CD4-positive, CD25-positive, alpha-beta regulatory T cell (primary cell): ENCODE measurements around the gene TSPEAR. TPM values are rescaled to one million over a fixed set of nuclear protein-coding genes. Genes with fewer than 3 reads are reported as not detected.
A peak's percentile ranks its signal among the peaks of the same experiment; 100 is the strongest.
"Not testable (repeated sequence)": the region's sequence is repeated elsewhere in the genome, so short reads cannot be mapped to it uniquely, and the experiment has no call there.

Experiments used
- ATAC-seq, 2 donors: fragments of 150-1000 bp; cut with Tn5 transposase; one replicate each; pipeline ENCODE4 v1.10.0; 2021; ENCODE audit warnings: low read depth in 2 of 2, moderate number of reproducible peaks in 2 of 2, moderate library complexity in 1 of 2
- DNase-seq, 3 donors: peaks; one replicate each; pipeline versions ENCODE4 v3.0.0 to v3.0.0-alpha.2; 2012 to 2022; ENCODE audit warnings: mixed read lengths in 1 of 3
- H3K27ac ChIP-seq: one replicate; pipeline ENCODE4 v1.7.0; 2013; ENCODE audit warnings: mild to moderate bottlenecking, low read length; ENCODE audit not compliant: insufficient read depth, poor library complexity, severe bottlenecking
- H3K27me3 ChIP-seq: one replicate; pipeline ENCODE4 v1.7.0; 2013; ENCODE audit warnings: low read length; ENCODE audit not compliant: control insufficient read depth, insufficient read depth
- H3K36me3 ChIP-seq: one replicate; pipeline ENCODE4 v1.7.0; 2013; ENCODE audit warnings: mild to moderate bottlenecking, low read length, moderate library complexity; ENCODE audit not compliant: control insufficient read depth, insufficient read depth
- H3K4me1 ChIP-seq: 2 replicates; pipeline ENCODE4 v1.7.0; 2013; ENCODE audit warnings: mild to moderate bottlenecking, low read length; ENCODE audit not compliant: insufficient read depth, control insufficient read depth, poor library complexity, severe bottlenecking
- H3K4me3 ChIP-seq: one replicate; pipeline ENCODE4 v1.7.0; 2013; ENCODE audit warnings: low read depth, mild to moderate bottlenecking, low read length, moderate library complexity
- H3K9me3 ChIP-seq, 2 experiments: 1 replicate in 1 of 2; 2 replicates in 1 of 2; pipeline ENCODE4 v1.7.0; 2013; ENCODE audit warnings: low read length in 2 of 2, mild to moderate bottlenecking in 1 of 2, moderate library complexity in 1 of 2; ENCODE audit not compliant: control insufficient read depth in 2 of 2
- H3K27ac Mint-ChIP-seq, 3 donors: one replicate each; pipeline ENCODE4 v1.8.0; 2020 to 2022; ENCODE audit warnings: mild to moderate bottlenecking in 3 of 3, mixed read lengths in 3 of 3, moderate library complexity in 2 of 3
- H3K27me3 Mint-ChIP-seq: one replicate; pipeline ENCODE4 v1.8.0; 2022; ENCODE audit warnings: mild to moderate bottlenecking, mixed read lengths
- H3K36me3 Mint-ChIP-seq: one replicate; pipeline ENCODE4 v1.8.0; 2020; ENCODE audit warnings: mixed read lengths
- H3K4me1 Mint-ChIP-seq, 4 donors: one replicate each; pipeline ENCODE4 v1.8.0; 2020 to 2022; ENCODE audit warnings: mixed read lengths in 4 of 4, mild to moderate bottlenecking in 1 of 4
- H3K4me3 Mint-ChIP-seq, 4 donors: one replicate each; pipeline ENCODE4 v1.8.0; 2020 to 2022; ENCODE audit warnings: mild to moderate bottlenecking in 4 of 4, mixed read lengths in 4 of 4, moderate library complexity in 3 of 4
- H3K9me3 Mint-ChIP-seq, 7 donors: one replicate each; pipeline ENCODE4 v1.8.0; 2020 to 2022; ENCODE audit warnings: mixed read lengths in 7 of 7, mild to moderate bottlenecking in 3 of 7, moderate library complexity in 2 of 7
- polyA plus RNA-seq, 4 donors: library from polyadenylated mRNA; unstranded; fragments of 300-500 nt; fragmentation: Illumina TruSeq; gene quantifications; one replicate each; pipeline ENCODE4 v1.2.3, GENCODE V29; 2021
- total RNA-seq: library from RNA; stranded (reverse); gene quantifications from one replicate; pipeline ENCODE4 v1.2.3, GENCODE V29; 2022

The TSPEAR gene
- total and polyA plus RNA-seq, 5 donors from 2014 or later: 0.05 TPM; not detected in 4

DNA sequence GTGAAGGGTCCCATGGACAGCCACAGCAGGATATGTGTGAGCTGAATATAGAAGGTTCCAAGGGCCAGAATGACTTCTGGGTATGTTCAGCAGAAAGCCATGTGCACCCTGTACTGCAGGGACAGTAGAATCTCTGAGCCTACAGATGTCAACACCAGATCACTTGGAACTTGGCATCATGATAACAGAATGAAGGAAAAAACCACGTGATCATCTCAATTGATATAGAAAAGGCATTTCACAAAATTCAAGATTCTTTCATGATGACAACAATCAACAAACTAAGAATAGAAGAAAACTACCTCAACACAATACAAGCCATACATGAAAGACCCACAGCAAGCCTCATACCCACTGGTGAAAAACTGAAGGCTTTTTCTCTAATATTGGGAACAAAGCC lies 43.8 kb downstream of the TSPEAR start:
- H3K36me3 Mint-ChIP-seq: no peaks in the 10 kb centered on the region
- no peak overlapping the region for H3K4me3 Mint-ChIP-seq
- H3K27me3 ChIP-seq: peaks cover 9% of the 10 kb centered on the region
- DNase-seq: no peak
- no peaks in the 10 kb centered on the region for H3K4me1 ChIP-seq
- no peaks in the 10 kb centered on the region for H3K4me1 Mint-ChIP-seq
- no peak overlapping the region for H3K27ac ChIP-seq
- H3K36me3 ChIP-seq: no peaks in the 10 kb centered on the region
- peaks cover 10 to 18% of the 10 kb centered on the region in 2 experiments for H3K9me3 ChIP-seq
- peaks cover 21% of the 10 kb centered on the region for H3K27me3 Mint-ChIP-seq
- no peak overlapping the region for H3K27ac Mint-ChIP-seq
- peaks cover 0 to 25% (median 7%) of the 10 kb centered on the region in 7 donors for H3K9me3 Mint-ChIP-seq
- no peak overlapping the region for H3K4me3 ChIP-seq
- no peak for ATAC-seq

DNA sequence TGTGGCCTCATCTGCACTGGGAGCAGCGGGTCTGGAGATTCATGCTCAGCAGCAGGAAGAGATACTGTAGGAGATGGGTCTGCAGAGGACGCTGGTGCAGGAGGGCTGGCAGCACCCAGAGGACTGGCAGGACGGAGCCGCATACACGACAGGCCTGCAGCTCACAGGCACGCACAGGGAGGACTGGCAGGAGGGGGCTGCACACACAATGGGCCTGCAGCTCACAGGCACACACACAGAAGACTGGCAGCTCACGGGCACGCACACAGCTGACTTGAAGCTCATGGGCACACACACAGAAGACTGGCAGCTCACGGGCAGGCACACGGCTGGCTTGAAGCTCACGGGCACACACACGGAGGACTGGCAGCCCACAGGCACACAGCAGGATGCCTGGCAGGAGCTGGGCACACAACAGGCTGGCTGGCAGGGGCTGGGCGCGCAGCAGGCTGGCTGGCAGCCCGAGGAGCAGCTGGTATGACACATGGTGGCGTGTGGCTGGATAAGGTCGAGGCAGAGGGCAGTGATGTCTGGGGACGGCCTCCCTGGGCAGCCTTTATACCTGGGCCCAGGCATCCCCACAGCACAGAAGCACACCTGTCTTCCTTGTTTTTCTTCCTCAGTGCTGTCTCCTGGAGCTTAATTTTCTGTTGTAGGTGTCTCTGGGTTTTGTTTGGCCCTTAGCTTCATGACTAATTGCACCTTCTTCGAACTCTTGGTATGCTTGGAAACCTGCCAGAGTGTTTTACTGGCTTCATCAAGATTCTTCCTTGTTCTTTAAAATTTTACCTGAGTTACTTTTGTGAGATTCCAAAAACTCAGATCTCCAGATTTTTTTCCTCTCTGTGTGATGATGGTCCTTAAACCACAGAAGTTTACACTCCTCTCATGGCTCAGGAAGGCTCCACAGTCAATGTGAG lies 44.7 kb downstream of the TSPEAR start, which contains the start of gene KRTAP12-2:
KRTAP12-2 (minus strand) TSS at position 527 of the 920 bp plus-strand sequence; CDS start at position 486, 41 bp downstream.
- Mint-ChIP-seq H3K4me3 (no peak within 1 kb of the TSS), H3K27me3 (peaks cover 20% of the 10 kb centered on the region), H3K9me3 (peaks cover 0 to 22% (median 7%) of the 10 kb centered on the region in 7 donors), H3K4me1 (no peaks in the 10 kb centered on the region), H3K36me3 (no peaks in the 10 kb centered on the region), H3K27ac (no peak within 1 kb of the TSS)
- Histone ChIP-seq H3K27me3 (peaks cover 9% of the 10 kb centered on the region), H3K36me3 (no peaks in the 10 kb centered on the region), H3K4me1 (no peaks in the 10 kb centered on the region), H3K27ac (no peak within 1 kb of the TSS), H3K4me3 (no peak within 1 kb of the TSS), H3K9me3 (peaks cover 3 to 9% of the 10 kb centered on the region in 2 experiments)
- DNase-seq: no peak
- no peak for ATAC-seq

DNA sequence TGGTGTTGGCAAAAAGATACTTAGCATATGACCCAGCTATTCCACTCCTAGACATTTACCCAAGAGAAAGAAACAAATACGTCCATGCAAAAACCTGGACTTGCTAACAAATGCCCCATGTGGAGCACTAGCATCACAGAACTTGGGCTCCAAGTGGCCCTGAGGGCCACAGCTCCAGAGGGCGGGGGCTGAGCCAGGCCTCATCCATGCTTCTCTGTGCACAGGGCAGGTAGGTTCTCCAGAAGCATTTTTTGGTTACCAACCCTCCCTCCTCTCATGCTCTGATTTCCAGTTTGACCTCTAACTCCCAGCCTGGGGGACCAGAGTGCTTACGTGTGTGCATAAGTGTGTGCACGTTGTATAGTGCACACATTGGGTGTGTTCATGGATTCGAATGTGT lies 46.7 kb downstream of the TSPEAR start:
- Histone ChIP-seq H3K27ac (no peak overlapping the region), H3K4me1 (no peaks in the 10 kb centered on the region), H3K27me3 (peaks cover 11% of the 10 kb centered on the region), H3K4me3 (no peak overlapping the region), H3K9me3 (no peaks in the 10 kb centered on the region), H3K36me3 (no peaks in the 10 kb centered on the region)
- DNase-seq (no peak), ATAC-seq (no peak)
- H3K4me3 Mint-ChIP-seq: no peak overlapping the region
- no peak overlapping the region for H3K27ac Mint-ChIP-seq
- peaks cover 35% of the 10 kb centered on the region for H3K27me3 Mint-ChIP-seq
- peaks cover 0 to 19% (median 5%) of the 10 kb centered on the region in 7 donors for H3K9me3 Mint-ChIP-seq
- H3K4me1 Mint-ChIP-seq: peaks cover 0 to 3% (median 0%) of the 10 kb centered on the region in 4 donors
- no peaks in the 10 kb centered on the region for H3K36me3 Mint-ChIP-seq

DNA sequence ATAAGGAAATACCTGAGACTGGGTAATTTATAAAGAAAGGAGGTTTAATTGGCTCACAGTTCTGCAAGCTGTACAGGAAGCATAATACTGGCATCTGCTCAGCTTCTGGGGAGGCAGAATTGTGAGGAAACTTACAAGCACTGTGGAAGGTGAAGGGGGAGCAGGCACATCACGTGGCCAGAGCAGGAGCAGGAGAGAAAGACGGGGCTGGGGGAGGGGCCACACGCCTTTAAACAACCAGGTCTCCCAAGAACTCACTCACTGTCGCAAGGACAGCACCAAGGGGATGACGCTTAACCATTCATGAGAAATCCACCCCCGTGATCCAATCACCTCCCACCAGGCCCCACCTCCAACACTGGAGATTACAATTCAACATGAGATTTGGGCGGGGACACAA lies 49.8 kb downstream of the TSPEAR start:
- Mint-ChIP-seq H3K9me3 (peaks cover 0 to 29% (median 8%) of the 10 kb centered on the region in 7 donors), H3K27ac (peak overlapping the region in 1 of 3 donors; percentile 67), H3K4me1 (peaks cover 11 to 30% (median 24%) of the 10 kb centered on the region in 4 donors), H3K27me3 (peaks cover 38% of the 10 kb centered on the region)
- not testable (repeated sequence) for H3K36me3 Mint-ChIP-seq, H3K27ac ChIP-seq, H3K27me3 ChIP-seq, H3K4me3 ChIP-seq, H3K4me3 Mint-ChIP-seq, DNase-seq, H3K36me3 ChIP-seq, H3K9me3 ChIP-seq, ATAC-seq
- peaks cover 24% of the 10 kb centered on the region for H3K4me1 ChIP-seq

DNA sequence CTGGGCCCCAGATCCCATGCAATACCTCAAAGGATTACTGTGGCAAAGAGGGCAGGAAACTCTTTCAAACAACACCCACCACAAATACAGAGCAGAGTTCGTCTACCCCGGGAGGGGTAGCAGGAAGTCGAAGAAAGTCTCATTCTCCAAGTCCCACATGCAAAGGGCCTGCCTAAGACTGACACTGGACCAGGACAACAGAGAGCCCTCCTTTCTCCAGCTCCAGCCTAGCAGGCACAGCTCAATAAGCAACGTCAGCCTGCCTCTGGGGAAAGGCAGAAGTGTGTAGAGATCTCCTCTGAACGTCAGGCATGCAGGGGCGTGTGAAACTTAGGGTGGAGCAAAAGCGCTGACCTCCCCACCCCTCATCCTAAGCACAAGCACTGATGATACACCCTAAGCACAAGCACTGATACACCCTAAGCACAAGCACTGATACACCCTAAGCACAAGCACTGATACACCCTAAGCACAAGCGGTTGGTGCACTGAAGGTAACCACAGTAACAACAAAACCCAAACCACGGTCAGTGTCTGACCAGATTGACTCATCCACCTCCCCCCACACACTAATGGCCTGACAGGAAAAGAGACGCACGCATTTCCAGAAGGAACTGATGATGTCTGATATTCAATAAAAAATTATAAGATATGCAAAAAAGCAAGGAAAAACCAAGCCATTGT lies 52.3 kb downstream of the TSPEAR start:
- DNase-seq (peak in 2 of 3 donors; percentile 13 to 56), ATAC-seq (peak in 1 of 2 donors; percentile 32)
- peaks cover 3% of the 10 kb centered on the region for H3K27me3 ChIP-seq
- Mint-ChIP-seq H3K4me3 (peak overlapping the region; percentile 22 to 85 (median 52)), H3K27me3 (peaks cover 32% of the 10 kb centered on the region), H3K27ac (peak overlapping the region; percentile 69 to 95 (median 87)), H3K36me3 (peaks cover 8% of the 10 kb centered on the region), H3K9me3 (peaks cover 0 to 39% (median 7%) of the 10 kb centered on the region in 7 donors), H3K4me1 (peaks cover 11 to 41% (median 25%) of the 10 kb centered on the region in 4 donors)
- H3K27ac ChIP-seq: no peak overlapping the region
- no peaks in the 10 kb centered on the region for H3K36me3 ChIP-seq
- H3K4me3 ChIP-seq: peak overlapping the region; percentile 26
- peaks cover 5 to 19% of the 10 kb centered on the region in 2 experiments for H3K9me3 ChIP-seq
- peaks cover 24% of the 10 kb centered on the region for H3K4me1 ChIP-seq

DNA sequence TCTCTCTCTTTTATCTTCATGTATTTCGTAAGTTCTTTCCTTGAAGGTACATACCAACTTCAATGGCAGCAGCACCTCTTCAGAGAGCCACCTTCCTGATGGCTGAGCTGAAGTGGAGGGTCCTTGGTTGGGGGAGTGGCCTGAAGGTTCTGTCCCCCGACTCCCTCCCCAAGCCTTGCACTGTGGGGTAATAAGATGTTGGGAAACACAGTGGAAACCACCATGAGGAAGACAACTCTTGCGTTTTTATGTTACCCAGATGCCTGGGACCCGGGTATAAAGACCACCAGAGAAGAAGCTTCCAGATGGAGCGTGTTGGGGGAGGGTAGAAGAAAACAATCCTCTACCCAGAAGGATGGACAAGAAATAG lies 52.8 kb downstream of the TSPEAR start:
- H3K9me3 ChIP-seq: peaks cover 5 to 19% of the 10 kb centered on the region in 2 experiments
- ATAC-seq (no peak), DNase-seq (no peak)
- no peak overlapping the region for H3K27ac ChIP-seq
- H3K27me3 ChIP-seq: peaks cover 3% of the 10 kb centered on the region
- Mint-ChIP-seq H3K4me1 (peaks cover 11 to 46% (median 25%) of the 10 kb centered on the region in 4 donors), H3K27ac (peak overlapping the region; percentile 69 to 95 (median 87)), H3K36me3 (peaks cover 8% of the 10 kb centered on the region), H3K9me3 (peaks cover 0 to 34% (median 7%) of the 10 kb centered on the region in 7 donors), H3K27me3 (peaks cover 28% of the 10 kb centered on the region), H3K4me3 (peak overlapping the region; percentile 47 to 85 (median 66))
- no peaks in the 10 kb centered on the region for H3K36me3 ChIP-seq
- peaks cover 24% of the 10 kb centered on the region for H3K4me1 ChIP-seq
- peak overlapping the region; percentile 26 for H3K4me3 ChIP-seq

DNA sequence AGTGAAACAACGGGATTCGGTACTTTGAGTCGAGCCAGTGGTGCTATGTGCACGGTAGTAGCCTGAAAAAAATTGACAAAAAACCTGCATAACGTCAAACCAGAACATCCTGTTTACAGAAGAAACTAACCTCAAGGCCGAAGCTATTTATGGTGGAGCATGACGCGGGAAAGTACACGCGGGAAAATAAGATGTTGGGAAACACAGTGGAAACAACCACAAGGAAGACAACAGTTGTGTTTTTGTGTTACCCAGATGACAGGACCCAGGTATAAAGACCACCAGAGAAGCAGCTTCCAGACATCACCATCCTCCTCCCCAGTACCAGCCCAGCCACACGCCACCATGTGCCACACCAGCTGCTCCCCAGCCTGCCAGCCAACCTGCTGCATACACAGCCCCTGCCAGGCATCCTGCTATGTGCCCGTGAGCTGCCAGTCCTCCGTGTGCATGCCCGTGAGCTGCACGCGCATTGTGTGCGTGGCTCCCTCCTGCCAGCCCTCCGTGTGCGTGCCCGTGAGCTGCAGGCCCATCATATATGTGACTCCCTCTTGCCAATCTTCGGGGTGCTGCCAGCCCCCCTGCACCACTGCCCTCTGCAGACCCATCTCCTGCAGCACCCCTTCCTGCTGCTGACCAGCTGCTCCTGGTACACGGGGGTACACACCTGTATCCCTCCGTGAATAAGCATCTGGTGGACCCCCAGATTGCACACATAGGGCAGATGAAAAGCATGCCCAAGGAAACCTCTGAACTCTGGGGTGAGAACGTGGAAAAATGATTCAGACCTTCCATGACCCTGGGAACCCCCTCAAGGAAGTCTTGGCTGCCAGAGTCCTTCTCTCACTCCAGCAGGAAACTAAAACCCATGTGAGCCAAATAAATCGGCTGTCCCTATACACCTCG lies 53.5 kb downstream of the TSPEAR start, which contains the start of gene KRTAP12-3:
KRTAP12-3 (plus strand) TSS at position 298 of the 906 bp plus-strand sequence; CDS start at position 346, 48 bp downstream.
- H3K4me1 ChIP-seq: peaks cover 24% of the 10 kb centered on the region
- DNase-seq (peak in 2 of 3 donors; percentile 72 to 79), ATAC-seq (peak; percentile 55 to 66)
- H3K36me3 Mint-ChIP-seq: peaks cover 8% of the 10 kb centered on the region
- peaks cover 11 to 47% (median 25%) of the 10 kb centered on the region in 4 donors for H3K4me1 Mint-ChIP-seq
- peak within 1 kb of the TSS; percentile 41 for H3K27ac ChIP-seq
- H3K4me3 Mint-ChIP-seq: peak within 1 kb of the TSS; percentile 64 to 86 (median 79)
- peaks cover 5 to 19% of the 10 kb centered on the region in 2 experiments for H3K9me3 ChIP-seq
- H3K36me3 ChIP-seq: no peaks in the 10 kb centered on the region
- H3K4me3 ChIP-seq: peak within 1 kb of the TSS; percentile 66
- H3K27ac Mint-ChIP-seq: peak within 1 kb of the TSS; percentile 80 to 95 (median 87)
- peaks cover 32% of the 10 kb centered on the region for H3K27me3 Mint-ChIP-seq
- H3K9me3 Mint-ChIP-seq: peaks cover 0 to 34% (median 5%) of the 10 kb centered on the region in 7 donors
- H3K27me3 ChIP-seq: peaks cover 3% of the 10 kb centered on the region
